Stimulated activated CD8-positive, alpha-beta memory T cell treated with anti-CD3 and anti-CD28 coated beads, Interleukin-15, amount 100 ng/mL, for 24 hours (primary cell): ENCODE data around the gene HEXIM2.
"Not testable (repeated sequence)": the region's sequence is repeated elsewhere in the genome, so short reads cannot be mapped to it uniquely, and the experiment has no call there.

ENCODE experiments used
- DNase-seq: peaks from one replicate; pipeline ENCODE4 v3.0.0-alpha.2; 2020; ENCODE audit warnings: low read depth

HEXIM2 gene

GRCh38 chr17:45170280-45170930 is 8.7 kb downstream of the HEXIM2 start:
- no peak for DNase-seq

- DNase-seq = no peak
Observed at GRCh38 chr17:45170931-45171337, 9.3 kb downstream of the HEXIM2 start.

- no peak for DNase-seq
Observed at GRCh38 chr17:45171338-45172231, 9.9 kb downstream of the HEXIM2 start.

GRCh38 chr17:45172232-45172540 is 10.5 kb downstream of the HEXIM2 start:
- no peak for DNase-seq

GRCh38 chr17:45172541-45173286 is 11.0 kb downstream of the HEXIM2 start:
- DNase-seq = peak; percentile 24

- no peak for DNase-seq
Observed at GRCh38 chr17:45175759-45176115, 14.1 kb downstream of the HEXIM2 start.

- DNase-seq = no peak
Observed at GRCh38 chr17:45177563-45177962, 15.9 kb downstream of the HEXIM2 start.

GRCh38 chr17:45184144-45184543 is 22.5 kb downstream of the HEXIM2 start:
- no peak for DNase-seq

GRCh38 chr17:45186801-45187354 is 25.2 kb downstream of the HEXIM2 start:
- no peak for DNase-seq

- DNase-seq = no peak
Observed at GRCh38 chr17:45189009-45189408, 27.3 kb downstream of the HEXIM2 start.

- DNase-seq = no peak
Observed at GRCh38 chr17:45190503-45191255, 29.0 kb downstream of the HEXIM2 start.

GRCh38 chr17:45195424-45195823 is 33.7 kb downstream of the HEXIM2 start:
- no peak for DNase-seq

- DNase-seq = no peak
Observed at GRCh38 chr17:45197108-45197507, 35.4 kb downstream of the HEXIM2 start.

- peak; percentile 87 for DNase-seq
Observed at GRCh38 chr17:45197555-45198334, 36.1 kb downstream of the HEXIM2 start.

- no peak for DNase-seq
Observed at GRCh38 chr17:45200701-45201100, 39.0 kb downstream of the HEXIM2 start.

- DNase-seq = no peak
Observed at GRCh38 chr17:45201457-45201856, 39.8 kb downstream of the HEXIM2 start.

GRCh38 chr17:45201880-45202279 is 40.2 kb downstream of the HEXIM2 start:
- not testable (repeated sequence) for DNase-seq

- DNase-seq = peak; percentile 90
Observed at GRCh38 chr17:45218895-45219661, 57.4 kb downstream of the HEXIM2 start.
